Suprapubic skin (tissue), 4 donors: Measurements from ENCODE around the gene PDK1.

Source experiments
- CTCF ChIP-seq, 2 donors: fragments of 200-600 bp in 1 of 2; fragments of 450-650 bp in 1 of 2; sonication (generic) in 1 of 2; IDR thresholded peaks; one replicate each; pipeline ENCODE4 v1.5.1; 2016 to 2019; ENCODE audit warnings: antibody characterized with exemption in 2 of 2, mild to moderate bottlenecking in 1 of 2, moderate library complexity in 1 of 2
- POLR2A ChIP-seq, 2 donors: fragments of 450-650 bp; IDR thresholded peaks; one replicate each; pipeline ENCODE4 v1.6.1; 2017; ENCODE audit warnings: antibody characterized with exemption in 2 of 2, mild to moderate bottlenecking in 2 of 2, moderate library complexity in 2 of 2
- POLR2AphosphoS5 ChIP-seq, 3 donors: sonication (generic); formaldehyde crosslinking; IDR thresholded peaks; one replicate each; pipeline ENCODE4 v1.6.1; 2017; ENCODE audit warnings: antibody characterized with exemption in 3 of 3

GRCh38 chr2:172507199-172507598 lies 48.7 kb upstream of the PDK1 start:
- TF ChIP-seq POLR2A (IDR thresholded peaks at IDR 0.05) (no peak), POLR2AphosphoS5 (IDR thresholded peaks at IDR 0.05) (no peak), CTCF (IDR thresholded peaks at IDR 0.05) (no peak)
